ENCODE measurements around the gene FOXD2. TPM values are rescaled to one million over a fixed set of nuclear protein-coding genes. Genes with fewer than 3 reads are reported as not detected.

The FOXD2 gene
- total RNA-seq, 1 experiment from 2014 or later, result 1.6 TPM

DNA sequence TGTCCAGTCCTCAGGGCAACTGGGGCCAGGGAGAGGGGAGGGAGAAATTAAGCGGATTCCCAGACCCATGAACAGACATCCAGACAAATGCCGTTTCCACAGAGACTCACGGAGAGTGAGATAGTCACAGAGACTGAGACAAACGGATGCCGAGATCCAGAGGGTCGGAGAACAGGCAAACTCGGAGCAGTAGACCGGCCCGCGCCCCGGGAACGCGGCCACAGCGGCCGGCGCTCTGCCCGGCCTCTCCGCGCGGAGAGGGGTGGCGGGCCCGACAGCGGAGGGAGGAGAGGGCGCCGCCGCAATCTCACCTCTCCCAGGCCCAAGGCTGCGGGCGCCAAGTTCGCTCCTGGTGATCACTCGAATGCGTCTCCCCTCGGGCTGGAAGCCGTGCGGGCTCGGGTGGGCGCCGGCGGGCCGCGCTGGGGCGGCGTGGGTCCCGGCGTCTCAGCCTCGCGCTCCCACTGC, 831 bp upstream of the FOXD2 start:
- DNase-seq (ENCODE audit: low read depth), result no peak
- in situ Hi-C loops (cut with HindIII; ENCODE audit: low pct_unique_long_range_greater_than_20kb, low sequenced_read_pairs), result no loop called here

DNA sequence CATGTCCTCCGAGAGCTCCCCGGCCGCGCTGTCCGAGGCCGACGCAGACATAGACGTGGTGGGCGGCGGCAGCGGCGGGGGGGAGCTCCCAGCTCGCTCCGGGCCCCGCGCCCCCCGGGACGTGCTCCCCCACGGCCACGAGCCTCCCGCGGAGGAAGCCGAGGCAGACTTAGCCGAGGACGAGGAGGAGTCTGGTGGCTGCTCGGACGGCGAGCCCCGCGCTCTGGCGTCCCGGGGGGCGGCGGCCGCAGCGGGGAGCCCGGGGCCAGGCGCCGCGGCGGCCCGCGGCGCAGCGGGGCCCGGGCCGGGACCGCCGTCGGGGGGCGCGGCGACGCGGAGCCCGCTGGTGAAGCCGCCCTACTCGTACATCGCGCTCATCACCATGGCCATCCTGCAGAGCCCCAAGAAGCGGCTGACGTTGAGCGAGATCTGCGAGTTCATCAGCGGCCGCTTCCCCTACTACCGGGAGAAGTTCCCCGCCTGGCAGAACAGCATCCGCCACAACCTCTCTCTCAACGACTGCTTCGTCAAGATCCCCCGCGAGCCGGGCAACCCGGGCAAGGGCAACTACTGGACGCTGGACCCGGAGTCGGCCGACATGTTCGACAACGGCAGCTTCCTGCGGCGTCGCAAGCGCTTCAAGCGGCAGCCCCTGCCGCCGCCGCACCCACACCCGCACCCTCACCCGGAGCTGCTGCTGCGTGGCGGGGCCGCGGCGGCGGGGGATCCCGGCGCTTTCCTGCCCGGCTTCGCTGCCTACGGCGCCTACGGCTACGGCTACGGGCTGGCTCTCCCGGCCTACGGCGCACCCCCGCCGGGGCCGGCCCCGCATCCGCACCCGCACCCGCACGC, 547 bp downstream of the FOXD2 start:
- no peak for DNase-seq (ENCODE audit: low read depth)
- in situ Hi-C loops (cut with HindIII; ENCODE audit: low pct_unique_long_range_greater_than_20kb, low sequenced_read_pairs), result no loop called here

DNA sequence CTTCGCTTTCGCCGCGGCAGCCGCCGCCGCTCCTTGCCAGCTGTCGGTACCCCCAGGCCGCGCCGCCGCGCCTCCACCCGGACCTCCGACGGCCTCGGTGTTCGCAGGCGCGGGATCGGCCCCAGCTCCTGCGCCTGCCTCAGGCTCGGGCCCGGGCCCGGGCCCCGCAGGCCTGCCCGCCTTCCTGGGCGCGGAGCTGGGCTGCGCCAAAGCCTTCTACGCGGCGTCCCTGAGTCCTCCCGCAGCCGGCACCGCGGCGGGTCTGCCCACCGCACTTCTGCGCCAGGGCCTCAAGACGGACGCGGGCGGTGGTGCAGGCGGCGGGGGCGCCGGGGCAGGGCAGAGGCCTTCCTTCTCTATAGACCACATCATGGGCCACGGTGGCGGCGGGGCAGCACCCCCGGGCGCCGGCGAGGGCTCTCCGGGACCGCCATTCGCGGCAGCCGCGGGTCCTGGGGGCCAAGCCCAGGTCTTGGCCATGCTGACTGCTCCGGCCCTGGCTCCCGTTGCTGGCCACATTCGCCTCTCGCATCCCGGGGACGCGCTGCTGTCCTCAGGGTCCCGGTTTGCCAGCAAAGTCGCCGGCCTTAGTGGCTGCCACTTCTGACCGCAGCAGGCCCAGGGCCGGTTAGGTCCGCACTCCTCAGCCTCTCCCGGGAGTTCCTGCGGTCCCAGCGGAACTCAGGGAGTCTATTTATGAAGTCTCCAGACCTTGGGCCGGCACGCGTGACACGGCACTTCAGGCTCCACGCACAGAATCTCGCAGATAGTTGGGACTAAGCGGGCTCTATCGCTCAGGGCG, 1.4 kb downstream of the FOXD2 start:
- in situ Hi-C loops (cut with HindIII; ENCODE audit: low pct_unique_long_range_greater_than_20kb, low sequenced_read_pairs), result no loop called here
- DNase-seq (ENCODE audit: low read depth), result no peak

DNA sequence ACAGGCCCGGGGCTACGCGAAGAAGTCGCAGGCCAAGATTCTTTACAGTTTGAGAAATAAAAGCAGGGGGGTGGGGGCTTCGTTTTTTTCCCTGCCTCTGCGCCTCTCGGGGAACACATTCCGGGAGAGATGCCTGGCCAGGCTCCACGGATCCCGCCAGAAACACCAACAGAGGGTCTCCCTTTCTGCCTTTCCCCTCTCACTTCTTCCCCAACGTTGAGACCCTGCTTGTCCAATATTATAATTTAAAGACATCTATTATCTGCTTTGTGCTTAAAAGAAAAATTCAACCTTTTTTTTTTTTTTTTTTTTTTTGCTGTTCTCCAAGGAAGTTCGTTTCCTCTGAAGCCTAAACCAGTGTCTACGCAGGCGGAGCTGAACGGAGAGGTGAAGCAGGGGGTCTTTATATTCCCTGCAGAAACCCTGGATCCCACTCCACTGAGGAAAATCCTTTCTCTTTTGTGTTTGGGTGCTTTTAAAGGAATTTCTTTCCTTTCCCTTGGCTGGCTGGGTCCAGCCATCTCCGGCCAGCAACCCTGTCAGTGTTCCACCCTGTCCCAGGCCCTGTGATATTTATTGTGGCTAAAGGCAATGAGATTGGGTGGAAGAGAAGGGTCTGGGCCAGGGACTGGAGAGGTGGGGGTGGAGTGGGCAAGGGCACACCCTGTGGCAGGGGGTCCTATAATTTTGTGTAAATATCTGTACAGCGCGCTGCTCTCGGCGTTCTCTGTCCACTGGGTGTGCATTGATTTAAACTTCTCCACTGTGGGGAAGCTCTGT, 2.2 kb downstream of the FOXD2 start:
- no peak for DNase-seq (ENCODE audit: low read depth)
- in situ Hi-C loops (cut with HindIII; ENCODE audit: low pct_unique_long_range_greater_than_20kb, low sequenced_read_pairs), result no loop called here

GRCh38 chr1:47440599-47441081, 2.8 kb downstream of the FOXD2 start:
- in situ Hi-C loops (cut with HindIII; ENCODE audit: low pct_unique_long_range_greater_than_20kb, low sequenced_read_pairs), result no loop called here
- no peak for DNase-seq (ENCODE audit: low read depth)

- no peak for DNase-seq (ENCODE audit: low read depth)
- in situ Hi-C loops (cut with HindIII; ENCODE audit: low pct_unique_long_range_greater_than_20kb, low sequenced_read_pairs), result no loop called here
These were observed 3.7 kb downstream of the FOXD2 start for GRCh38 chr1:47441450-47442106.

GRCh38 chr1:47442202-47442601, 4.4 kb downstream of the FOXD2 start:
- in situ Hi-C loops (cut with HindIII; ENCODE audit: low pct_unique_long_range_greater_than_20kb, low sequenced_read_pairs), result no loop called here
- no peak for DNase-seq (ENCODE audit: low read depth)

GRCh38 chr1:47442842-47443529, 5.1 kb downstream of the FOXD2 start:
- in situ Hi-C loops (cut with HindIII; ENCODE audit: low pct_unique_long_range_greater_than_20kb, low sequenced_read_pairs), result no loop called here
- no peak for DNase-seq (ENCODE audit: low read depth)

GRCh38 chr1:47443530-47444296, 5.9 kb downstream of the FOXD2 start:
- in situ Hi-C loops (cut with HindIII; ENCODE audit: low pct_unique_long_range_greater_than_20kb, low sequenced_read_pairs), result no loop called here
- DNase-seq (ENCODE audit: low read depth), result no peak

GRCh38 chr1:47444297-47444561, 6.4 kb downstream of the FOXD2 start:
- DNase-seq (ENCODE audit: low read depth), result no peak
- in situ Hi-C loops (cut with HindIII; ENCODE audit: low pct_unique_long_range_greater_than_20kb, low sequenced_read_pairs), result no loop called here

- in situ Hi-C loops (cut with HindIII; ENCODE audit: low pct_unique_long_range_greater_than_20kb, low sequenced_read_pairs), result no loop called here
- DNase-seq (ENCODE audit: low read depth), result no peak
These were observed 7.0 kb downstream of the FOXD2 start for GRCh38 chr1:47444562-47445465.

- in situ Hi-C loops (cut with HindIII; ENCODE audit: low pct_unique_long_range_greater_than_20kb, low sequenced_read_pairs), result no loop called here
- no peak for DNase-seq (ENCODE audit: low read depth)
These were observed 8.1 kb downstream of the FOXD2 start for GRCh38 chr1:47445823-47446550.

GRCh38 chr1:47448462-47449222, 10.8 kb downstream of the FOXD2 start:
- no peak for DNase-seq (ENCODE audit: low read depth)
- in situ Hi-C loops (cut with HindIII; ENCODE audit: low pct_unique_long_range_greater_than_20kb, low sequenced_read_pairs), result no loop called here

DNA sequence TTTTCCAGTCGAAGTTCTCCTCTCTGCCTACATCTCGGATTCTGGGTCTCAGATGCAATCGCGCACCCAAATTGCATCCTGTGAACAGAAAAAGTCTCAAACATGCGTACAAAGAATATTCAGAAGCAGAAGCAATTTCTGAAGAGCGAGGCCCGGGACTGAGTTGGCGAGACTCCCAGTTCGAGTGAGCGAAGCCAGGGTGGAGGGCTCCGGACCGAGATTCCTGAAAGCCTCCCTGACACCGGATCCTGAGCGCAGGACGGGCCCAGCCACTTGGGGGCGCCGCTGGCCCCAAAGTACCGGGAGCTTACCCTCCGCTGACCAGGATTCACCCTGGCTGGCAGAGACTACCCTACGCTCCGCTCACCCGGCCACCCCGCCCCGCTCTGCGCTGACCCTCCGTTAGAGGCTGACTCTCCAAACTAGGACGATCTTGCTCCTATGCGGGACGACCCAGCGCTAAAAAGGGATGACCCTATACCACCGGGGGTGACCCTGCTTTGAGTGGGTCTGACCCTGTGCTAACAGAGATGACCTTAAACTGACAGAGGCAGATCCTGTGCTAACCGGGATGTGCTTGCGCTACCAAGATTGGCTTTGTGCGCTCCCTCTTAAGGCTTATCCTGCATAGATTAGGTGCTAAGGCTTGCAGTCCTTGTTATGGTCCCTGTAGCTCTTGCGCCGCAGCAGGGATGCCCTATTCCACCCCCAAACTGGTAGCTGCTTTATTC, 12.1 kb downstream of the FOXD2 start:
- no peak for DNase-seq (ENCODE audit: low read depth)
- in situ Hi-C loops (cut with HindIII; ENCODE audit: low pct_unique_long_range_greater_than_20kb, low sequenced_read_pairs), result no loop called here
